Adipocyte (in vitro differentiated cells): ENCODE measurements around the gene TNFRSF13B.

Experiments used
- DNase-seq: peaks from one replicate; pipeline ENCODE4 v3.0.0-alpha.2; 2015; ENCODE audit warnings: low read depth
- H3K27me3 ChIP-seq: replicated peaks from 2 replicates; pipeline ENCODE4 v1.7.0; 2013; ENCODE audit warnings: mild to moderate bottlenecking, low read length, moderate library complexity; ENCODE audit not compliant: control insufficient read depth, insufficient read depth
- H3K36me3 ChIP-seq: 2 replicates; pipeline ENCODE4 v1.7.0; 2013; ENCODE audit warnings: low read length, mild to moderate bottlenecking, moderate library complexity; ENCODE audit not compliant: control insufficient read depth, insufficient read depth, severe bottlenecking
- H3K4me1 ChIP-seq: 2 replicates; pipeline ENCODE4 v1.7.0; 2013; ENCODE audit warnings: mild to moderate bottlenecking, low read length, moderate library complexity; ENCODE audit not compliant: control insufficient read depth, insufficient read depth
- H3K4me3 ChIP-seq: 2 replicates; pipeline ENCODE4 v1.7.0; 2013; ENCODE audit warnings: mild to moderate bottlenecking, low read length, moderate library complexity
- H3K9ac ChIP-seq: 2 replicates; pipeline ENCODE4 v1.7.0; 2013; ENCODE audit warnings: mild to moderate bottlenecking, low read length, moderate library complexity
- H3K9me3 ChIP-seq: 2 replicates; pipeline ENCODE4 v1.7.0; 2013; ENCODE audit warnings: mild to moderate bottlenecking, low read length, moderate library complexity; ENCODE audit not compliant: control insufficient read depth

The TNFRSF13B gene

DNA sequence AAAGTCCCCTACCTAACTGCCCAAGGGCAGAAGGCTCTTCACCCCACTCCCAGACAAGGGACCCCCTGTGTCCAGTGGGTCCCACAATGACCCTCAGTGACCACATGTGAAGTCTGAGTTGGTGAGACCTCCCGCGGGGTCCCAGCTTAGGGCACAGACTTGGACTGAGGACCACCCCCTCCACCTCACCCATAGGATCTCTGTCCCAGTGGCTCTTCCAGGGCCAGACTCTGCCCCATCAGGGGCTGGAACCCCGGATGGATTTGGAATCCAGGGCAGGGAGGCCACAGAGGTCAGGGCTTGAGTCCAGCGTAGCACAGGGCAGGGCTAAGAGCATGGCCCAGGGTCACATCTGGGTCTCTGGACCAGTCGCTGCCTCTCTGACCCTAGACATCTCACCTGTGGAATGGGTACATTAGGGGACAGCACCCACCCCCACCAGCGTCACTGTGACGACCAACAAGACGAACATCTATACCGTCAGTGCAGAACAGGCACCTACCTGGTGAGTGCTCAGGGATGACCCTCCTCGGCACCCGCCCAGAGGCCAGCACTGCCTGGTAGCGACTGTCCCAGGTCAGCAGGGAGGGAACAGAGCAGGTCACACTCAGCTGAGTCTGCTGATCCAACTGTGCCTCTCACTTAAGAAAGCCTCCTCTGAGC lies 37.7 kb downstream of the TNFRSF13B start:
- no peak for DNase-seq
- H3K36me3 ChIP-seq = no peaks in the 10 kb centered on the region
- H3K27me3 ChIP-seq = peaks cover 49% of the 10 kb centered on the region
- no peaks in the 10 kb centered on the region for H3K4me1 ChIP-seq
- no peak overlapping the region for H3K9ac ChIP-seq
- H3K4me3 ChIP-seq = no peak overlapping the region
- H3K9me3 ChIP-seq = no peaks in the 10 kb centered on the region

DNA sequence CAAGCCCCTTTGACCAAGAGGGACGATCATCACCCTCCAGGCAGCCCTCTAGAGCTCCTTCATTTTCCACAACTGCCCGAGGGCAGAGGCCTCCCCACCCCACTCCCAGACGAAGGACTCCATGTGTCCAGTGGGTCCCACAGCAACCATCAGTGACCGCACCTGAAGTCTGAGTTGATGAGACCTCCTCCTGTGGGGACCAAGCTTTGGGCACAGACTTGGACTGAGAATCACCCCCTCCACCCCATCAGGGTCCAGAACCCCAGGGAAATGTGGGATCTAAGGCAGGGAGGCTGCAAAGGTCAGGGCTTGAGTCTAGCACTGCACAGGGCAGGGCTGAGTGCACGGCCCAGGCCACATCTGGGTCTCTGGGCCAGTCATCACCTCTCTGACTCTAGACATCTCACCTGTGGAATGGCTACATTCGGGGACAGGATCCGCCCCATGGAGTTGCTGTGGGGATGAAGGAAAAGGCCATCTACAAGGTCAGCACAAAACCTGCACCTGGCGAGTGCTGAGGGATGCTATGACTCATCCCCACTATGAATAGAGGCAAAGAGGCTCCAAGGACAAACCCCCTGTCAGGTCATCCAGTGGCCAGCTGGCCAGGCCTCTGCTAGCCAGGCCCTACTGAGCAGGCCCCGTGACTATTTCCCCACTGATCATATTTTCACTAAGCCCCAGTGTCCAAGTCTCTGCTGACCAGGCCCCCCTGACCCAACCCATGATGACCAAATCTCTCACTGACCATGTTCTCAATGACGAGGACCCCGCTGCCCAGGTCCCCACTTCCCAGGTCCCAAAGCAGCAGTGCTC lies 38.4 kb downstream of the TNFRSF13B start:
- H3K9me3 ChIP-seq = no peaks in the 10 kb centered on the region
- H3K9ac ChIP-seq = no peak overlapping the region
- H3K36me3 ChIP-seq = no peaks in the 10 kb centered on the region
- H3K4me1 ChIP-seq = no peaks in the 10 kb centered on the region
- H3K27me3 ChIP-seq = peaks cover 47% of the 10 kb centered on the region
- H3K4me3 ChIP-seq = no peak overlapping the region
- no peak for DNase-seq

DNA sequence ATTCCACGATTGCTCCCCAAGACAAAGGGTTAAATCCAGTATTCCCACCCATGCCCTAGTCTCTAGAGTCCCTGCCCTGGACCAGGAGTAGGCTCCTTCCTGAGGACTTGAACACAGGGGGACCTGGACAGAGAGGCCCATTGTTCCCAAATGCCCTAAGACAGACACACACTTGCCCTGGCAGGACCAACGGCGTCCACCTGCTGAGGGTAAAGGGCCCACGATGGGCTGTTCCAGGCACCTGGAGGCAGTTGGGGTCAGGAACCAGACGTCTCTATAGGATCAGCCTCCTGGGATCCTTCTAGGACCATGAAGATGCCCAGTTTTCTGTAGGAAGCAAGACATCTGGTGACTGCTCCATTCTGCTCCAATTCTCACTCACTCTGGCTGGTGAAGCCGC lies 39.3 kb downstream of the TNFRSF13B start:
- H3K4me3 ChIP-seq = no peak overlapping the region
- no peak overlapping the region for H3K9ac ChIP-seq
- DNase-seq = no peak
- no peaks in the 10 kb centered on the region for H3K36me3 ChIP-seq
- H3K27me3 ChIP-seq = peaks cover 46% of the 10 kb centered on the region
- no peaks in the 10 kb centered on the region for H3K9me3 ChIP-seq
- no peaks in the 10 kb centered on the region for H3K4me1 ChIP-seq

DNA sequence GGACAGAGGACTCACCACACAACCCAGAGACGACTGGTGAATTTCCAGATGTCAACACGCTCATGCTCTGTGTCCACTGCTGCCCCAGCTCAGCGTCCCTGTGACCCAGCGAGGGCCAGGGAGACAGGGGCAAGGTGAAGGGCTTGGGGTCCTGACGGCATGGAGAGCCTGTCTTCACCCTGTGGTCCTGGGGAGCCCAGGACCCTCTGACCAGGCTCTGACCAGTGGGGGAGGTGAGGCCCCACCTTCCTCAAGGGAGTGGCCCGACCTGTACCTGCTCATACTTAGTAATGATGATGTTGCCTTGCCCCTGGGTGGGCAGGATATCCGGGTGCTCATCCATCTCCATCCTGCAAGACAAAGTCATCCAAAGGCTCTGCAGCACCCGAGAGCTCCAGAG lies 39.8 kb downstream of the TNFRSF13B start:
- Histone ChIP-seq H3K9me3 (no peaks in the 10 kb centered on the region), H3K9ac (no peak overlapping the region), H3K27me3 (peaks cover 49% of the 10 kb centered on the region), H3K4me3 (no peak overlapping the region), H3K36me3 (no peaks in the 10 kb centered on the region), H3K4me1 (no peaks in the 10 kb centered on the region)
- DNase-seq = no peak

DNA sequence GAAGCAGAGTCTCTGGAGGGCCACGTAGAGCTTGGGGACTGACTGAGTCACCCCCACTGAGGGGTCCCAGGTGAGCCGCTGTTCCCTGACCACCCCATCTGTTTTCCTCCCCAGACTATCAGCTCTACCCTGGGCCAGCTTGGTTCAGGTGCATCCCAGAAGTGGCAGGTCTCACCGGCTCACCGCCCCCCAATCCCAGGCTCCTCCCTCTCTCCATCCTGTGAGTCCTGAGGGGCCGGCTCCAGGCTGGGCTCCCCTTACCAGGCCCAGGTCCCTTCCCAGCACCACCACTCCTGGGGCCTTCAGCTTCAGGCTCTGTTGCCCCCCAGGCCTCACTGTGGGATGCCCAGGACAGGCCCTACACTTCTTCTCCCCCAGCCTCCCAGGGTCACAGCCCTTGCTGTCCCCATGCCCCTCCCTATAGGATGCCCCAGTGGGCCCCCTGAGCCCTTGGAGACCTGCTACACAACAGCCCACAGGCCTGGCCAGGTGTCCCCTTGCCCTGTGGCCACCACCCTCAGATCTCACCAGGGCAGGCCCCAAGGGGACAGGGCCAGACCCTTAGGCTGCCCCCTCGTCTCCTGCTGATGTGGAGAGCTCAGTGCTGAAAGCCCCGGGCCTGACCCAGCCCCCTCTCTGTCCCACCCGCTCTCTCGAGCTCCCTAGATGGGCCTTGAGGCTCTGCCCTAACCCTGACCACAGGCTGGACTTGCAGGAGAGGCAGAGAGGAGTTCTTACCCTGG lies 40.4 kb downstream of the TNFRSF13B start:
- no peak for DNase-seq
- Histone ChIP-seq H3K27me3 (peaks cover 53% of the 10 kb centered on the region), H3K4me3 (no peak overlapping the region), H3K4me1 (no peaks in the 10 kb centered on the region), H3K9ac (no peak overlapping the region), H3K36me3 (no peaks in the 10 kb centered on the region), H3K9me3 (no peaks in the 10 kb centered on the region)

DNA sequence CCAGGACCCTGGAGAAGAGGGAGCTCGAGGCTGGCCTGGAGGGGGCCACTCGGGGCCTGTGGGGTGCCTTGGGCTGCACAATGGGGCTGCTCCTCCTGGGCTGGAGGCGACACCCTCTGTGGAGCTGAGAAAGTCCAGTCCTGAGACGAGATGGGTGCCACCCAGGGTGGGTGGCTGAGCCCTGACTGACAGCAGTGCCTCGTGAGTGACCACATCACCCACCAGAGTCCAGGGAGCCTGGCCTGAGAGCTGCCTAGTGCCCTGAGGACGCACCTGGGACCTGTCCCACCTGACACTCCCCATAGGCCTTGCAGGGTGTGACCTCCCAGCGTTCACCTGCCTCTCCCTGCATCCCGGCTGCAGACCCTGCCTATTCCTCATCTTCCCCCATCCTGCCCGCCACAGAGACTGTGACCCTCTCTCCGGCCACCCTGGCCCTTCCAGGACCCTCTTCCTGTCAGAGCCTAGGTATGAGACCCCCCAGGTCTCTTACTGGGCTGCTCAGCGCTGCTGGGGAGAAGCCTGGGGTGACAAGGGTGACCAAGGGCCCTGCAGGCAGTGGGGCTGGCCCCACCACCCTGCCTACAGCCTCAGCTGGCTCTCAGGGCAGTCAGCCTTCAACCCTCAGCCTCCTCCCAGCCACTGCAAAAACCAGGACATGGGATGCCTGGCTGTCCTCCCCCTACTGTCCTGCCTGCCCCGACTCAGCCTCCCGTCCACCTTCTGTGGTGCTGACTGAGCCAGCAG lies 41.2 kb downstream of the TNFRSF13B start:
- Histone ChIP-seq H3K4me1 (no peaks in the 10 kb centered on the region), H3K4me3 (no peak overlapping the region), H3K27me3 (peaks cover 56% of the 10 kb centered on the region), H3K36me3 (no peaks in the 10 kb centered on the region), H3K9ac (no peak overlapping the region), H3K9me3 (no peaks in the 10 kb centered on the region)
- DNase-seq = no peak

DNA sequence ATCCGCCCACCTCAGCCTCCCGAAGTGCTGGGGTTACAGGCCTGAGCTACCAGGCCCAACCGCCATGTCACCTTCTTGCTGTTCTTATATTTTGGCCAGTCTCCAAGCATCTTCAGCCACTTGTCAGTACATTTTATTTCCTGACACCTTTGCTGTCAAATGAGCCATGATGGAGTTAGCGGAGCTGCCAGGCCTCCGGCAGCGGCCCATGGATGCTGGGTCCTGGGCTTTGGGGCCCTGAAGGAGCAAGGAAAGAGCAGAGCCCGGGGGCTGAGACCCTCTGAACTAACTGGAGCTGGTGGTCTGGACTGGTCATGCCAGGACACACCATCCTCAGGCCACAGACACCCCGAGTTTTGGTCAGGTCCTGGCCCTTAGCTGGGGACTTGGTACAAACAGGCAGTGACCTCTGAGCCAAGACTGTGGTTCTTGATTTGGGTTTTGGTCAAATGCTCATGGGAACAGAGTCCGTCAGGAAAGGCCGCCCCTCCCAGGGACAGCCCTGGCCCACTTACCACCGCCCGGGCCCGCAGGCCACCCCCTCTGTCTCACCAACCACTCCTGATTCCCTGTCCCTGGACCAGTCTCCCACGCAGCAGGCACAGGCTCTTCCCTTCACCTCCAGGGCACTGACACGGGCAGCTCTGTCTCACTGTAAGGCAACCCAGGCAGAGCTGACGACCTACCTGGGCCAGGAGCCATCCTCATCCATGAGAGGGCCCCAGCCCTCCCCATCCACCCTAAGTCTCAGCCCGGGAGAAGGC lies 42.0 kb downstream of the TNFRSF13B start:
- Histone ChIP-seq H3K36me3 (no peaks in the 10 kb centered on the region), H3K4me3 (no peak overlapping the region), H3K9me3 (no peaks in the 10 kb centered on the region), H3K9ac (no peak overlapping the region), H3K27me3 (peaks cover 59% of the 10 kb centered on the region), H3K4me1 (no peaks in the 10 kb centered on the region)
- DNase-seq = no peak

DNA sequence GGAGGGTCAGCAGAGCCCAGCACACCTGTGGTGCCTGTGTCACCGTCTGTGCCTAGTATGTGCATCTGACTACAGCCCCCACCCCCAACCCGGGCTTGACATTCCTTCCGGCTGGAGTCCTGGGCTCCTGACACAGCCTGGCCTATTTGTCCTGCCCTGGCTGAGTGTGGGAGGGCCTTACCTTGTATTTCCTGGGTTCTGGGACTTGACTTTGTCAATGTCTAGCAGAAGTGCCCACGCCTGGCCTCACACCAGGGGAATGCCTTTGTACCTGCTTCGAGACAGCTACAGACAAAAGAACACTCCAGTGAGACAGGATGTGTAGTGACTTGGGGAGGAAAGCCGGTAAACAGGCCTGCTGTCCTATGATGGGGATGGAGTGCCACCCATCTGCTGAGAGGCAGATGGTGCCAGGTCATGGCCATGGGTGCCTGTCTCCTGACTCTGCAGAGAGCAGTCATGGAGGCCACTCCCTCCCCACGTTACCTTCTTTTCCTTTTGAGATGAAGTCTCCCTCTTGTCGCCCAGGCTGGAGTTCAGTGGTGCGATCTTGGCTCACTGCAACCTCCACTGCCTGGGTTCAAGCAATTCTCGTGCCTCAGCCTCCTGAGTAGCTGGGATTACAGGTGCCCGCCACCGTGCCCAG lies 42.8 kb downstream of the TNFRSF13B start:
- H3K9ac ChIP-seq = no peak overlapping the region
- no peak overlapping the region for H3K4me3 ChIP-seq
- H3K9me3 ChIP-seq = no peaks in the 10 kb centered on the region
- DNase-seq = no peak
- H3K27me3 ChIP-seq = peaks cover 59% of the 10 kb centered on the region
- no peaks in the 10 kb centered on the region for H3K36me3 ChIP-seq
- no peaks in the 10 kb centered on the region for H3K4me1 ChIP-seq

DNA sequence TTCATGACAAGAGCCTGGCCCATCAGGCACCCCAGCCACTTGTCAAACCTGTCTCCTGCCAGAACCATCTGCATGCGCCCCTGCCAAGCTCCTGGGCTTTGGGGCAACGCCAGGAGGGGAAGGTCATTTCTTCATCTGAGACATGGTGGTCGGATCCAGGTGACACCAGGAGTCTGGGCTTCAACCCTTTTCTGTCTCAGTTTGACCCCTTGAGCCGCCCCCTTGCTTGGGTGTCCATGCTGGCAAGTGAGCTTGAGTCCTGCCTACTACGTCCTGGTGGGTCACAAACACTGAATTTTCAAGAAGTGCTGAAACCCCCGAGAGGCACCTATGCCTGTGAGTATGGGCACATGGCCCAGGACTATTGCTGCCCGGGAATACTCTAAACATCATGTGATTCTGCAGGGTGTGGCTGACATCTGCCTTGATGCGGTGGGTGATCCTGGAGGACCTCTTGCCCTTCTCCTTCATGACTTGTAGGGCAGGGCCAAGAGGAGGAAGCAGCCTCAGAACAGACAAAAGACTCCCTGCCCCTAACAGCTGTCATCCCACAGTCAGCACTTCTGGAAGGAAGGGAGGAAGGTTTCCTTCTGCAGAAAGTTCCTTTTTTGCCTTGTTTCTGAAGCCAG lies 43.4 kb downstream of the TNFRSF13B start:
- no peak for DNase-seq
- Histone ChIP-seq H3K4me3 (no peak overlapping the region), H3K9me3 (no peaks in the 10 kb centered on the region), H3K27me3 (peaks cover 59% of the 10 kb centered on the region), H3K9ac (no peak overlapping the region), H3K36me3 (no peaks in the 10 kb centered on the region), H3K4me1 (no peaks in the 10 kb centered on the region)
